ENCODE measurements around the gene DNAJC21.

DNA sequence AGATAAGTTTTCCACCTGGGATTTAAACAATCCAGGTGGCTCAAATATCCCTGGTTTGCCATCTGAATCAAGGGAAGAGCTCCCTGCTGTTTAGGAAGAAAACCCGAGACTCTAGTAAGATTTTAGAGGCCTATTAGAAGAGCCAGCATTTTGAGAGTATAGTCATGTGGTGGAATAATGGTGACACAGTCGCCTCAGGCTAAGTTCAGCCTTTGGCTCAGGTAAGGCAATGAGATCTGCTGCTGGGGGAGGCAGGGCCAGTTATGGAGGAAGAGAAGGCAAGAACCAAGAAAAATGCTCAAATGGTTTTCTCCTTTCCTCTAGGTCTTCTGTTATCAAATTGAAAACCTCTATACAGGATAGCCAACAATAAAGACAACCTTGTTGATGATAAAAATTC is 30.3 kb upstream of the DNAJC21 start:
- TF ChIP-seq ZNF274 (IDR thresholded peaks at IDR 0.05; ENCODE audit: low read depth, low read length) (no peak), YY1 (IDR thresholded peaks at IDR 0.05; ENCODE audit: insufficient read depth, insufficient read length) (no peak)

Measured in NT2/D1 (cell line).